H9 (cell line): ENCODE measurements around the gene ZNF202. TPM values are rescaled to one million over a fixed set of nuclear protein-coding genes. Genes with fewer than 3 reads are reported as not detected.

Experiments
- DNase-seq: peaks from one replicate; pipeline ENCODE4 v3.0.0-alpha.2; 2017
- H2AFZ ChIP-seq: one replicate; pipeline ENCODE4 v1.6.1; 2013; ENCODE audit warnings: mild to moderate bottlenecking, low read length, control low read depth, moderate library complexity
- H2AK5ac ChIP-seq: 2 replicates; pipeline ENCODE4 v1.6.1; 2013; ENCODE audit warnings: low read length, control low read depth, mixed read lengths; ENCODE audit not compliant: insufficient read length
- H2BK120ac ChIP-seq: one replicate; pipeline ENCODE4 v1.6.1; 2013; ENCODE audit warnings: low read depth, mild to moderate bottlenecking, low read length, control low read depth, inconsistent platforms; ENCODE audit not compliant: poor library complexity, severe bottlenecking
- H2BK12ac ChIP-seq: 2 replicates; pipeline ENCODE4 v1.6.1; 2013; ENCODE audit warnings: low read length, control low read depth, mixed read lengths, low read depth; ENCODE audit not compliant: insufficient read length
- H2BK15ac ChIP-seq: 2 replicates; pipeline ENCODE4 v1.6.1; 2013; ENCODE audit warnings: low read depth, low read length, control low read depth
- H2BK20ac ChIP-seq: one replicate; pipeline ENCODE4 v1.6.1; 2013; ENCODE audit warnings: low read depth, mild to moderate bottlenecking, low read length, control low read depth, inconsistent platforms; ENCODE audit not compliant: poor library complexity, severe bottlenecking
- H2BK5ac ChIP-seq: 2 replicates; pipeline ENCODE4 v1.6.1; 2013; ENCODE audit warnings: low read length, control low read depth, mixed read lengths; ENCODE audit not compliant: insufficient read length
- H3K14ac ChIP-seq: 2 replicates; pipeline ENCODE4 v1.6.1; 2013; ENCODE audit warnings: low read length, control low read depth; ENCODE audit not compliant: insufficient read depth
- H3K18ac ChIP-seq: 2 replicates; pipeline ENCODE4 v1.6.1; 2013; ENCODE audit warnings: low read depth, mild to moderate bottlenecking, mixed read lengths, low read length, control low read depth; ENCODE audit not compliant: insufficient read length
- H3K23ac ChIP-seq: 2 replicates; pipeline ENCODE4 v1.6.1; 2013; ENCODE audit warnings: low read length, control low read depth, mixed read lengths, low read depth; ENCODE audit not compliant: insufficient read length
- H3K23me2 ChIP-seq: 2 replicates; pipeline ENCODE4 v1.6.1; 2013; ENCODE audit warnings: low read depth, mild to moderate bottlenecking, mixed read lengths, low read length, control low read depth; ENCODE audit not compliant: insufficient read length, poor library complexity, severe bottlenecking
- H3K27ac ChIP-seq: 2 replicates; pipeline ENCODE4 v1.5.1; 2013; ENCODE audit warnings: low read length, control low read depth, mixed read lengths, low read depth; ENCODE audit not compliant: insufficient read length
- H3K27me3 ChIP-seq: 2 replicates; pipeline ENCODE4 v1.6.1; 2013; ENCODE audit warnings: low read length, control low read depth, inconsistent platforms; ENCODE audit not compliant: insufficient read depth
- H3K4ac ChIP-seq: 2 replicates; pipeline ENCODE4 v1.6.1; 2013; ENCODE audit warnings: low read depth, mild to moderate bottlenecking, control low read depth, inconsistent platforms, low read length, moderate library complexity
- H3K4me1 ChIP-seq: 2 replicates; pipeline ENCODE4 v1.6.1; 2013; ENCODE audit warnings: low read length, control low read depth, inconsistent platforms; ENCODE audit not compliant: insufficient read depth
- H3K4me2 ChIP-seq: 2 replicates; pipeline ENCODE4 v1.6.1; 2013; ENCODE audit warnings: low read length, control low read depth, mixed read lengths; ENCODE audit not compliant: insufficient read length, insufficient read depth
- H3K56ac ChIP-seq: 2 replicates; pipeline ENCODE4 v1.6.1; 2013; ENCODE audit warnings: low read depth, mild to moderate bottlenecking, mixed read lengths, low read length, control low read depth; ENCODE audit not compliant: insufficient read length
- H3K79me1 ChIP-seq: 2 replicates; pipeline ENCODE4 v1.6.1; 2013; ENCODE audit warnings: low read depth, mild to moderate bottlenecking, moderate library complexity, low read length, control low read depth, inconsistent platforms; ENCODE audit not compliant: insufficient read depth, poor library complexity, severe bottlenecking
- H3K79me2 ChIP-seq: 2 replicates; pipeline ENCODE4 v1.6.1; 2013; ENCODE audit warnings: low read length, control low read depth, inconsistent platforms; ENCODE audit not compliant: insufficient read depth
- H3K9ac ChIP-seq: 2 replicates; pipeline ENCODE4 v1.6.1; 2013; ENCODE audit warnings: low read length, control low read depth, mixed read lengths; ENCODE audit not compliant: insufficient read length; ENCODE audit errors: extremely low read depth
- H3K9me3 ChIP-seq: one replicate; pipeline ENCODE4 v1.6.1; 2013; ENCODE audit warnings: low read depth, low read length, inconsistent platforms; ENCODE audit not compliant: control insufficient read depth
- H3T11ph ChIP-seq: one replicate; pipeline ENCODE4 v1.6.1; 2013; ENCODE audit warnings: mild to moderate bottlenecking, low read length, control low read depth, inconsistent platforms
- H4K20me1 ChIP-seq: one replicate; pipeline ENCODE4 v1.6.1; 2013; ENCODE audit not compliant: control insufficient read depth, insufficient read length, insufficient read depth
- H4K5ac ChIP-seq: 2 replicates; pipeline ENCODE4 v1.6.1; 2013; ENCODE audit warnings: low read depth, mild to moderate bottlenecking, mixed read lengths, low read length, control low read depth; ENCODE audit not compliant: insufficient read length
- H4K8ac ChIP-seq: replicated peaks from 2 replicates; pipeline ENCODE4 v1.6.1; 2013; ENCODE audit warnings: low read length, control low read depth, mixed read lengths, low read depth; ENCODE audit not compliant: insufficient read length
- H4K91ac ChIP-seq: 2 replicates; pipeline ENCODE4 v1.6.1; 2013; ENCODE audit warnings: low read depth, mild to moderate bottlenecking, moderate library complexity, mixed read lengths, low read length, control low read depth; ENCODE audit not compliant: insufficient read length
- H3K27ac Mint-ChIP-seq, 3 experiments: 2 replicates in 2 of 3; 3 replicates in 1 of 3; pipeline ENCODE4 v1.8.0; 2020 to 2021; ENCODE audit warnings: mixed read lengths in 3 of 3, mild to moderate bottlenecking in 1 of 3, moderate library complexity in 1 of 3
- H3K27me3 Mint-ChIP-seq: 2 replicates; pipeline ENCODE4 v1.8.0; 2021; ENCODE audit warnings: low read depth, mild to moderate bottlenecking, moderate library complexity, mixed read lengths
- H3K36me3 Mint-ChIP-seq, 3 experiments: 2 replicates in 2 of 3; 3 replicates in 1 of 3; pipeline ENCODE4 v1.8.0; 2020 to 2021; ENCODE audit warnings: low read depth in 3 of 3, mixed read lengths in 3 of 3; ENCODE audit not compliant: insufficient read depth in 1 of 3
- H3K4me1 Mint-ChIP-seq, 2 experiments: 2 replicates each; pipeline ENCODE4 v1.8.0; 2020; ENCODE audit warnings: mixed read lengths in 2 of 2
- H3K4me3 Mint-ChIP-seq, 2 experiments: 2 replicates in 1 of 2; 3 replicates in 1 of 2; pipeline ENCODE4 v1.8.0; 2020 to 2021; ENCODE audit warnings: mild to moderate bottlenecking in 2 of 2, mixed read lengths in 2 of 2, moderate library complexity in 1 of 2
- H3K9me3 Mint-ChIP-seq, 2 experiments: 2 replicates in 1 of 2; 3 replicates in 1 of 2; pipeline ENCODE4 v1.8.0; 2020; ENCODE audit warnings: mild to moderate bottlenecking in 2 of 2, mixed read lengths in 2 of 2, moderate library complexity in 1 of 2
- WGBS: extraction: QIAGEN DNeasy Blood & Tissue Kit; methylation state at CpG from one replicate; pipeline ENCODE4 v1.1.7; 2013; ENCODE audit warnings: missing lambda C conversion rate, low lambda C conversion rate, mixed read lengths; ENCODE audit not compliant: insufficient read length; ENCODE audit errors: extremely low coverage; 5-methylcytosine and 5-hydroxymethylcytosine counted together
- total RNA-seq: library from RNA; stranded (reverse); gene quantifications from 2 replicates; pipeline ENCODE4 v1.2.1, GENCODE V29; 2021
- TF ChIP-seq, protein P1 (sequence below): fragments of 200-600 bp; sonication (generic); conservative IDR thresholded peaks from 3 replicates; pipeline ENCODE4 v1.8.0; 2021; ENCODE audit warnings: antibody characterized with exemption, mild to moderate bottlenecking

ZNF202 gene
- total RNA-seq, 1 experiment from 2014 or later: 49.2 TPM

GRCh38 chr11:123683428-123684170 lies 57.9 kb downstream of the ZNF202 start:
- Histone ChIP-seq H2BK5ac (no peak overlapping the region), H4K91ac (no peak overlapping the region), H3K56ac (no peak overlapping the region), H3K23me2 (no peaks in the 10 kb centered on the region), H2AK5ac (no peak overlapping the region), H3K14ac (no peak overlapping the region), H2BK15ac (no peak overlapping the region), H4K5ac (no peak overlapping the region), H4K20me1 (no peaks in the 10 kb centered on the region), H2BK12ac (no peak overlapping the region), H3K18ac (no peak overlapping the region), H3K79me1 (no peaks in the 10 kb centered on the region), H3K79me2 (no peaks in the 10 kb centered on the region), H4K8ac (no peak overlapping the region), H3T11ph (no peak overlapping the region), H3K27me3 (no peaks in the 10 kb centered on the region), H3K27ac (no peak overlapping the region), H3K9me3 (no peaks in the 10 kb centered on the region), H2AFZ (no peak overlapping the region), H3K9ac (no peak overlapping the region), H2BK120ac (no peak overlapping the region), H3K4ac (no peak overlapping the region), H3K23ac (no peak overlapping the region), H2BK20ac (no peak overlapping the region), H3K4me1 (no peaks in the 10 kb centered on the region), H3K4me2 (no peak overlapping the region)
- Mint-ChIP-seq H3K4me3 (no peak overlapping the region), H3K4me1 (peaks cover 8 to 10% of the 10 kb centered on the region in 2 experiments), H3K27ac (no peak overlapping the region), H3K27me3 (peaks cover 6% of the 10 kb centered on the region), H3K9me3 (peaks cover 0 to 2% of the 10 kb centered on the region in 2 experiments; a peak in 1 of 5 replicates), H3K36me3 (no peaks in the 10 kb centered on the region; a peak in 1 of 7 replicates)
- WGBS: no CpG with 5 or more reads among the region's 8 CpGs
- DNase-seq: no peak
- TF ChIP-seq, protein P1, sequence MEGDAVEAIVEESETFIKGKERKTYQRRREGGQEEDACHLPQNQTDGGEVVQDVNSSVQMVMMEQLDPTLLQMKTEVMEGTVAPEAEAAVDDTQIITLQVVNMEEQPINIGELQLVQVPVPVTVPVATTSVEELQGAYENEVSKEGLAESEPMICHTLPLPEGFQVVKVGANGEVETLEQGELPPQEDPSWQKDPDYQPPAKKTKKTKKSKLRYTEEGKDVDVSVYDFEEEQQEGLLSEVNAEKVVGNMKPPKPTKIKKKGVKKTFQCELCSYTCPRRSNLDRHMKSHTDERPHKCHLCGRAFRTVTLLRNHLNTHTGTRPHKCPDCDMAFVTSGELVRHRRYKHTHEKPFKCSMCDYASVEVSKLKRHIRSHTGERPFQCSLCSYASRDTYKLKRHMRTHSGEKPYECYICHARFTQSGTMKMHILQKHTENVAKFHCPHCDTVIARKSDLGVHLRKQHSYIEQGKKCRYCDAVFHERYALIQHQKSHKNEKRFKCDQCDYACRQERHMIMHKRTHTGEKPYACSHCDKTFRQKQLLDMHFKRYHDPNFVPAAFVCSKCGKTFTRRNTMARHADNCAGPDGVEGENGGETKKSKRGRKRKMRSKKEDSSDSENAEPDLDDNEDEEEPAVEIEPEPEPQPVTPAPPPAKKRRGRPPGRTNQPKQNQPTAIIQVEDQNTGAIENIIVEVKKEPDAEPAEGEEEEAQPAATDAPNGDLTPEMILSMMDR: no peak
